B cell (primary cell): ENCODE results near the gene FAM107B. TPM values are rescaled to one million over a fixed set of nuclear protein-coding genes. Genes with fewer than 3 reads are reported as not detected.
A peak's percentile ranks its signal among the peaks of the same experiment; 100 is the strongest.

Experiments
- ATAC-seq: fragments of 200-7000 bp; cut with Tn5 transposase; one replicate; pipeline ENCODE4 v1.10.0; 2021; ENCODE audit warnings: low read depth, mild to moderate bottlenecking, moderate number of reproducible peaks, moderate library complexity
- CTCF ChIA-PET: fragments of 350-600 bp; sonication (Branson Sonifier 250); formaldehyde crosslinking; loops from one replicate; lab custom pipeline; 2021; ENCODE audit warnings: antibody characterized with exemption, inconsistent platforms; lab: Charles Lee
- POLR2A ChIA-PET: fragments of 350-600 bp; sonication (Branson Sonifier 250); formaldehyde crosslinking; loops from one replicate; lab custom pipeline; 2021; ENCODE audit warnings: antibody characterized with exemption; lab: Charles Lee
- DNase-seq: peaks from one replicate; pipeline ENCODE4 v3.0.0; 2013
- H2AFZ ChIP-seq: 2 replicates; pipeline ENCODE4 v1.6.1; 2012; ENCODE audit warnings: mild to moderate bottlenecking, low read depth, low read length; ENCODE audit not compliant: insufficient read depth, poor library complexity, severe bottlenecking
- H3K27ac ChIP-seq, 2 donors: 1 replicate in 1 of 2; 2 replicates in 1 of 2; pipeline ENCODE4 v1.5.1; 2012 to 2013; ENCODE audit warnings: low read length in 2 of 2, mild to moderate bottlenecking in 2 of 2, moderate library complexity in 1 of 2
- H3K27me3 ChIP-seq, 4 experiments: fragments of 200-600 bp in 1 of 4; sonication (generic) in 1 of 4; replicated peaks in 1 of 4; 1 replicate in 2 of 4; 2 replicates in 2 of 4; pipeline versions ENCODE4 v1.6.1 to v1.7.0; 2013 to 2016; ENCODE audit warnings: low read length in 3 of 4, mild to moderate bottlenecking in 2 of 4, mixed read lengths in 1 of 4, moderate library complexity in 1 of 4; ENCODE audit not compliant: insufficient read depth in 4 of 4, control insufficient read depth in 3 of 4; ENCODE audit errors: control extremely low read depth in 1 of 4
- H3K36me3 ChIP-seq, 2 experiments: replicated peaks in 1 of 2; 1 replicate in 1 of 2; 2 replicates in 1 of 2; pipeline versions ENCODE4 v1.6.1 to v1.7.1; 2013; ENCODE audit warnings: low read length in 1 of 2; ENCODE audit not compliant: insufficient read depth in 2 of 2, control insufficient read depth in 1 of 2; ENCODE audit errors: control extremely low read depth in 1 of 2, extremely low read depth in 1 of 2
- H3K4me1 ChIP-seq, 2 donors: fragments of 200-600 bp in 1 of 2; sonication (generic) in 1 of 2; 1 replicate in 1 of 2; 2 replicates in 1 of 2; pipeline versions ENCODE4 v1.5.1 to v1.6.1; 2013 to 2017; ENCODE audit warnings: low read length in 2 of 2; ENCODE audit not compliant: control insufficient read depth in 2 of 2, insufficient read depth in 2 of 2
- H3K4me2 ChIP-seq: replicated peaks from 2 replicates; pipeline ENCODE3; 2012; ENCODE audit warnings: mild to moderate bottlenecking, low read depth, low read length; ENCODE audit not compliant: poor library complexity, severe bottlenecking
- H3K4me3 ChIP-seq, 5 experiments: fragments of 200-600 bp in 1 of 5; sonication (generic) in 1 of 5; 1 replicate in 3 of 5; 2 replicates in 2 of 5; pipeline versions ENCODE4 v1.5.1 to v1.7.0; 2011 to 2016; ENCODE audit warnings: low read length in 4 of 5, mild to moderate bottlenecking in 4 of 5, low read depth in 2 of 5, control low read depth in 1 of 5, moderate library complexity in 1 of 5; ENCODE audit not compliant: insufficient read depth in 1 of 5; ENCODE audit errors: control extremely low read depth in 1 of 5, extremely low read depth in 1 of 5
- H3K79me2 ChIP-seq: fragments of 200-600 bp; sonication (generic); one replicate; pipeline ENCODE4 v1.6.0; 2016; ENCODE audit warnings: low read length; ENCODE audit not compliant: control insufficient read depth, insufficient read depth
- H3K9ac ChIP-seq: fragments of 200-600 bp; sonication (generic); 2 replicates; pipeline ENCODE4 v1.6.1; 2017; ENCODE audit warnings: mild to moderate bottlenecking, low read length, moderate library complexity
- H3K9me3 ChIP-seq, 3 donors: one replicate each; pipeline versions ENCODE4 v1.6.1 to v1.7.1; 2013; ENCODE audit warnings: low read length in 2 of 3; ENCODE audit not compliant: control insufficient read depth in 2 of 3, insufficient read depth in 1 of 3; ENCODE audit errors: control extremely low read depth in 1 of 3
- H4K20me1 ChIP-seq: 2 replicates; pipeline ENCODE4 v1.6.0; 2012; ENCODE audit warnings: mild to moderate bottlenecking, low read length; ENCODE audit not compliant: insufficient read depth, control insufficient read depth, poor library complexity, severe bottlenecking
- H3K27ac Mint-ChIP-seq: one replicate; pipeline ENCODE4 v1.8.0; 2021; ENCODE audit warnings: mixed read lengths
- H3K27me3 Mint-ChIP-seq: one replicate; pipeline ENCODE4 v1.8.0; 2021; ENCODE audit warnings: mixed read lengths
- H3K4me1 Mint-ChIP-seq: one replicate; pipeline ENCODE4 v1.8.0; 2021; ENCODE audit warnings: mixed read lengths
- H3K4me3 Mint-ChIP-seq: one replicate; pipeline ENCODE4 v1.8.0; 2021; ENCODE audit warnings: mixed read lengths
- H3K9me3 Mint-ChIP-seq: one replicate; pipeline ENCODE4 v1.8.0; 2022; ENCODE audit warnings: mixed read lengths; ENCODE audit not compliant: insufficient read depth
- CTCF ChIP-seq: fragments of 200-600 bp; IDR thresholded peaks from one replicate; pipeline ENCODE4 v1.8.0; 2022; ENCODE audit warnings: antibody characterized with exemption, mild to moderate bottlenecking
- EZH2 ChIP-seq: IDR thresholded peaks from 2 replicates; pipeline ENCODE4 v1.6.1; 2012; ENCODE audit warnings: borderline replicate concordance, low read depth, mild to moderate bottlenecking, moderate library complexity, low read length; ENCODE audit not compliant: insufficient read depth, poor library complexity, severe bottlenecking
- WGBS: methylation state at CpG from one replicate; pipeline ENCODE4 v1.1.5; 2013; ENCODE audit warnings: missing lambda C conversion rate; ENCODE audit not compliant: insufficient coverage; 5-methylcytosine and 5-hydroxymethylcytosine counted together
- intact Hi-C: fragments of 100-400 bp; cut with micrococcal nuclease; formaldehyde crosslinking; loops from one replicate; pipeline ENCODE4 v1.10.0; 2022
- polyA plus RNA-seq: library from polyadenylated mRNA; depleted of rRNA; stranded (reverse); fragments of >200 nt; gene quantifications from 2 replicates; pipeline ENCODE4 v1.2.3, GENCODE V29; 2012
- total RNA-seq, 2 donors: library from RNA; stranded (reverse); fragments of 120-200 nt in 1 of 2; gene quantifications; 1 replicate in 1 of 2; 2 replicates in 1 of 2; pipeline versions ENCODE4 v1.2.3 to v1.2.4, GENCODE V29; 2013 to 2022

FAM107B gene
- total and polyA plus RNA-seq, 2 donors (not counting 1 experiment from before 2014, with no cell fraction given) = 31.9 to 318 TPM

- no peaks in the 10 kb centered on the region for H3K9me3 ChIP-seq
- H3K9ac ChIP-seq = peak overlapping the region; percentile 33
- H3K27ac ChIP-seq = peak overlapping the region; percentile 37 to 70
- intact Hi-C loops = loop anchor here (5.0 kb wide), 1 partner anchor 52 kb away; no protein-coding TSS in a partner anchor
- CTCF ChIA-PET = interaction anchor here (0.8 to 3.3 kb wide), 4 partner anchors 17 to 399 kb away, joined by 3 to 22 read pairs (median 4); no protein-coding TSS in a partner anchor
- H2AFZ ChIP-seq = peak overlapping the region; percentile 9
- peaks cover 57% of the 10 kb centered on the region for H4K20me1 ChIP-seq
- peaks cover 0 to 13% of the 10 kb centered on the region in 2 experiments for H3K36me3 ChIP-seq
- peaks cover 100% of the 10 kb centered on the region for H3K79me2 ChIP-seq
- peak overlapping the region; percentile 68 for H3K4me2 ChIP-seq
- Mint-ChIP-seq H3K4me1 (peaks cover 85% of the 10 kb centered on the region), H3K4me3 (peak overlapping the region; percentile 72), H3K9me3 (no peaks in the 10 kb centered on the region), H3K27ac (peak overlapping the region; percentile 86), H3K27me3 (no peaks in the 10 kb centered on the region)
- no peak for DNase-seq
- no peaks in the 10 kb centered on the region for H3K27me3 ChIP-seq
- POLR2A ChIA-PET = no interaction called here
- H3K4me1 ChIP-seq = peaks cover 64 to 65% of the 10 kb centered on the region in 2 donors
- no peak for ATAC-seq
- peak overlapping the region in 2 of 5 experiments; percentile 4 to 42 for H3K4me3 ChIP-seq
- WGBS = no CpG with 5 or more reads among the region's 3 CpGs
- TF ChIP-seq CTCF (no peak), EZH2 (no peak)
Observed at GRCh38 chr10:14554091-14554490, 220.6 kb downstream of the FAM107B start.

- Histone ChIP-seq H3K27ac (peak overlapping the region in 1 of 2 donors; percentile 70), H3K9me3 (no peaks in the 10 kb centered on the region), H4K20me1 (peaks cover 57% of the 10 kb centered on the region), H3K36me3 (peaks cover 0 to 16% of the 10 kb centered on the region in 2 experiments), H3K79me2 (peaks cover 100% of the 10 kb centered on the region), H3K9ac (peak overlapping the region; percentile 17), H3K4me1 (peaks cover 57 to 59% of the 10 kb centered on the region in 2 donors), H3K4me2 (peak overlapping the region; percentile 68), H2AFZ (no peak overlapping the region), H3K27me3 (no peaks in the 10 kb centered on the region), H3K4me3 (no peak overlapping the region)
- Mint-ChIP-seq H3K4me3 (peak overlapping the region; percentile 35), H3K27ac (peak overlapping the region; percentile 69), H3K4me1 (peaks cover 81% of the 10 kb centered on the region), H3K9me3 (no peaks in the 10 kb centered on the region), H3K27me3 (no peaks in the 10 kb centered on the region)
- TF ChIP-seq CTCF = no peak
- intact Hi-C loops = loop anchor here (5.0 kb wide), 1 partner anchor 51 kb away; no protein-coding TSS in a partner anchor
- ChIA-PET CTCF (interaction anchor here (0.6 to 3.3 kb wide), 6 partner anchors 13 to 270 kb away, joined by 3 to 22 read pairs (median 3); no protein-coding TSS in a partner anchor), POLR2A (no interaction called here)
- ATAC-seq (no peak), DNase-seq (no peak)
- WGBS = 71% methylated on average over 1 of the region's 1 CpG
Observed at GRCh38 chr10:14553448-14553847, 221.2 kb downstream of the FAM107B start.
